PFSK-1 (cell line): Measurements from ENCODE around the gene TEAD4.

ENCODE experiments used
- FOXP2 ChIP-seq: optimal IDR thresholded peaks from 2 replicates; pipeline ENCODE3; 2011; ENCODE audit warnings: borderline replicate concordance, control low read depth, inconsistent platforms; ENCODE audit not compliant: insufficient read depth; ENCODE audit errors: extremely low read length, extremely low read depth
- POLR2AphosphoS5 ChIP-seq: IDR thresholded peaks from 2 replicates; pipeline ENCODE4 v1.6.1; 2012; ENCODE audit warnings: low read depth, mild to moderate bottlenecking, control low read depth, low read length, moderate library complexity
- SIN3A ChIP-seq: IDR thresholded peaks from 2 replicates; pipeline ENCODE4 v1.6.1; 2012; ENCODE audit warnings: mild to moderate bottlenecking, low read length, moderate library complexity, borderline replicate concordance; ENCODE audit not compliant: insufficient read depth
- TAF1 ChIP-seq: IDR thresholded peaks from 2 replicates; pipeline ENCODE4 v1.6.1; 2012; ENCODE audit warnings: low read length, control low read depth, borderline replicate concordance; ENCODE audit not compliant: insufficient read depth
- TF ChIP-seq, protein P1 (sequence below), 2 experiments: IDR thresholded peaks; 2 replicates each; pipeline versions ENCODE4 v1.6.1 to v1.8.0; 2011 to 2012; ENCODE audit warnings: low read depth in 2 of 2, low read length in 2 of 2, control low read depth in 1 of 2, inconsistent platforms in 1 of 2, mild to moderate bottlenecking in 1 of 2, moderate library complexity in 1 of 2; ENCODE audit not compliant: insufficient read depth in 1 of 2

Gene TEAD4

DNA sequence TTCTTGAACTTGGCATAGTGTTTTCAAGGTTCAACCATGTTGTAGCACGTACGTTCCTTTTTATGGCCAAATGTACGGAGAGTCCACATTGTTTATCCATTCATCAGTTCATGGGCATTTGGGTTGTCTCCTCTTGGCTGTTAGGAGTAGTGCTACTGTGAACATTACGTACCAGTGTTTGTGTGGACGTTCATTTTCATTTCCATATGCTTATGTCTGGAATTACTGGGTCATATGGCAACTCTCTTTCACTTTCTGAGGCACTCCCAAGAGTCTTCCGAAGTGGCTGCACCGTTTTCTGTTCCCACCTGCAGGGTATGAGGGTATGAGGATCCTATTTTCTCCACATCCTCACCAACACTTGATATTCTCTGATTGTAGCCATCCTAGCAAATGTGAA lies 68.9 kb downstream of the TEAD4 start:
- TF ChIP-seq POLR2AphosphoS5, result no peak
- TF ChIP-seq, protein P1, sequence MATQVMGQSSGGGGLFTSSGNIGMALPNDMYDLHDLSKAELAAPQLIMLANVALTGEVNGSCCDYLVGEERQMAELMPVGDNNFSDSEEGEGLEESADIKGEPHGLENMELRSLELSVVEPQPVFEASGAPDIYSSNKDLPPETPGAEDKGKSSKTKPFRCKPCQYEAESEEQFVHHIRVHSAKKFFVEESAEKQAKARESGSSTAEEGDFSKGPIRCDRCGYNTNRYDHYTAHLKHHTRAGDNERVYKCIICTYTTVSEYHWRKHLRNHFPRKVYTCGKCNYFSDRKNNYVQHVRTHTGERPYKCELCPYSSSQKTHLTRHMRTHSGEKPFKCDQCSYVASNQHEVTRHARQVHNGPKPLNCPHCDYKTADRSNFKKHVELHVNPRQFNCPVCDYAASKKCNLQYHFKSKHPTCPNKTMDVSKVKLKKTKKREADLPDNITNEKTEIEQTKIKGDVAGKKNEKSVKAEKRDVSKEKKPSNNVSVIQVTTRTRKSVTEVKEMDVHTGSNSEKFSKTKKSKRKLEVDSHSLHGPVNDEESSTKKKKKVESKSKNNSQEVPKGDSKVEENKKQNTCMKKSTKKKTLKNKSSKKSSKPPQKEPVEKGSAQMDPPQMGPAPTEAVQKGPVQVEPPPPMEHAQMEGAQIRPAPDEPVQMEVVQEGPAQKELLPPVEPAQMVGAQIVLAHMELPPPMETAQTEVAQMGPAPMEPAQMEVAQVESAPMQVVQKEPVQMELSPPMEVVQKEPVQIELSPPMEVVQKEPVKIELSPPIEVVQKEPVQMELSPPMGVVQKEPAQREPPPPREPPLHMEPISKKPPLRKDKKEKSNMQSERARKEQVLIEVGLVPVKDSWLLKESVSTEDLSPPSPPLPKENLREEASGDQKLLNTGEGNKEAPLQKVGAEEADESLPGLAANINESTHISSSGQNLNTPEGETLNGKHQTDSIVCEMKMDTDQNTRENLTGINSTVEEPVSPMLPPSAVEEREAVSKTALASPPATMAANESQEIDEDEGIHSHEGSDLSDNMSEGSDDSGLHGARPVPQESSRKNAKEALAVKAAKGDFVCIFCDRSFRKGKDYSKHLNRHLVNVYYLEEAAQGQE (IDR thresholded peaks at IDR 0.05; ENCODE audit: insufficient read depth in 1 of 2, low read depth in 2 of 2, low read length in 2 of 2), result no peak
- TF ChIP-seq FOXP2, result no peak
- TF ChIP-seq TAF1, result no peak
- TF ChIP-seq SIN3A, result no peak

DNA sequence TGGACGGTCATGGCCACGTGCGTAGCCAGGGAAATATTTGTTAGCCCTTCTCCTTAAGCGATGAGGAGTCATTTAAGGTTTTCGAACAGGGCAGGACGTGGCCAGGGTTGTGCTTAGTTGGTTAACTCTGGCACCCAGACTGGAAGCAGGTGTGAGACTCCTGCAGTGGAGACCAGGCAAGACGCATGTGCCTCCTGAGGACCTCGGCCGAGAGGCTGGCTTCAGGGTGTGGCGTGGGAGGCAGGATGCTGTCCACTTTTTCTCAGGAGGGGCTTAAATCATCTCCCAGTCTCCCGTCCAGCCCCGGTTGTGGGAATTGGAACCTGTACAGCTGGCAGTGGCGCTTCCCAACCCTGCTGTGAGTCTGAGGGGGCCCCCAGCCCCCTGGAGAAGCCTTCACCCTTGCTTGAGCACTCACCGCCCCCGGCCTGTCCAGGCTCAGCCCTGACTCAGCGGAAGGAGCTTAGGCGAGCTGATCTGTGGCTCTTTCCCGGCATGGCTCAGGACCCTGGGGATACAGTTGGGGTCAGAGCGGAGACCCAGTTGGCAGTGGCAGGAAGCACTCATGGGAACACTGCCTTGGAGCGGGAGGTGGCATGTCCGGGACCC lies 71.7 kb downstream of the TEAD4 start:
- TF ChIP-seq FOXP2, result no peak
- TF ChIP-seq, protein P1 (IDR thresholded peaks at IDR 0.05; ENCODE audit: insufficient read depth in 1 of 2, low read depth in 2 of 2, low read length in 2 of 2), result no peak
- no peak for TF ChIP-seq POLR2AphosphoS5
- TF ChIP-seq TAF1, result no peak

DNA sequence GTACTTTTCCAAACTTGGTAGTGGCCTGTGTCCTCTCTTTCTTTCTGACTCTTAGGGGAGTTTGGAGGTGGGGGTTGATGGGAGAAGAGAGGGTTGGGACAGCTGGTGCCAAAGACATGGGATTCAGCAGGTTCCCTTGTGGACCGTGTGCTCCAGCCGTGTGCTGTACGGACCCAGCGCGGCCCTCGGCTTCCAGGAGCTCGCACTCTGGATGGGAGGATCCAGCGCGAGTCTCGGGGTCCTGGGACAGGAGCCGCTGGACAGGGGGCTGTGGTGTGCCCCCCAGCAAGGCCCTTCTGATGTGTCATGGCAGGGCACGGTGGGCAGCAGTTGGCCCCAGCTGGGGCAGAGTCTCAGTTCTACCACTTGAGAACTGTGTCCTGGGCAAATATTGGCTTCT lies 73.0 kb downstream of the TEAD4 start:
- TF ChIP-seq POLR2AphosphoS5 (no peak), TAF1 (no peak), SIN3A (no peak)
- TF ChIP-seq, protein P1 (IDR thresholded peaks at IDR 0.05; ENCODE audit: insufficient read depth in 1 of 2, low read depth in 2 of 2, low read length in 2 of 2), result no peak

DNA sequence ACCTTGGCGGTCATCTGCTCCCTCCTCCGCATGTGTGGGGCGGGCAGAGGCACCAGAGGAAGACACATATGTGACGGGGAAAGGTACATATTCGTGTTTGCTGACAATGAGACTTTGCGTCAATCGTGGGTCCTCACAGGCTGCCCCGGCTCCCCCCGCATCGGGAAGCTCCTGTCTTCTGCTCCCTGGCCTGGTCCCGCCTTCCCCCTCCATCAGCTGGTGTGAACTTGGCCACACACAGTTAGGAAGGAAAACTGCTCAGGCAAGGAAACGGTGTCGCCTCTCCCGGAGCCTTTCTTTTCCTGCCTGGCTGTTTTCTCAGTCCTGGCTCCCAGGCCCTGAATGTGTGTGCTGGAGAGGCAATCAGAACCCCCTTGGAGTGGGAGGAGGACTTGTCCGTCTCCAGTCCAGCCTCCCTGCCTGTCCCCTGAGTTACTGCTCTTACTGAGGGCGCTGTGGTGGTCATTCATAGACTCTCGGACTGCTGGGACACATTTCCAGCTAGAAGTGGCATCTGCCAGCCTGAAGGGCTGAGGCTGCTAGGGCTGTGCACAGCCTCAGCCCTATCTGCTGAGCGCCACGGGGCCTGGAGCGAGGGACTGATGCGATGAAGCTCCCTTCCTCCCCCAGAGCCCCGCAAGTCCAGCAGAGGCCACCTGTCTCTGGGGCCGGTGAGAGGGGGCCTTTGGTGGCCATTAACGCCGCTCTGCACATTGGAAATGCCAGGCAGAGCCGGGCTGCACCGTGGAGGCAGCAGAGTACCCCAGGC lies 73.8 kb downstream of the TEAD4 start:
- TF ChIP-seq FOXP2 (no peak), POLR2AphosphoS5 (no peak), SIN3A (no peak), TAF1 (no peak)
- TF ChIP-seq, protein P1 (IDR thresholded peaks at IDR 0.05; ENCODE audit: insufficient read depth in 1 of 2, low read depth in 2 of 2, low read length in 2 of 2), result no peak

DNA sequence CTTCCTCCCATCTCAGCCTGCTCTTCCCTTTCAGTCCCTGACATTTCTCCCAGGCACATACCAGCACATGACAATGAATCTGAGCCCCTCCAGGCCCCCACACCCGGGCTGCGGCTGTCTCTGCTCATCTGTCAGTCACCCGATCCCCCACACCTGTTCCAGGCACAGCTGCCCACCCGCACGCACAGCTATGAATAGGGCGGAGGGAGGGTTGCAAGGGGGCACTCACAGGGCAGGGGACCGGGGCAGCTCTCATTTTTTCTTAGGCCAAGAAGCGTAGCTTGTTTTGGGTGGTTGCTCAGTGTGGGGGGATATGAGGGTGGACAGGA lies 74.3 kb downstream of the TEAD4 start:
- TF ChIP-seq, protein P1 (IDR thresholded peaks at IDR 0.05; ENCODE audit: insufficient read depth in 1 of 2, low read depth in 2 of 2, low read length in 2 of 2), result no peak
- TF ChIP-seq POLR2AphosphoS5 (no peak), FOXP2 (no peak), SIN3A (no peak), TAF1 (no peak)
